ENCODE results near the gene SKAP2.
A peak's percentile ranks its signal among the peaks of the same experiment; 100 is the strongest.

SKAP2 gene

DNA sequence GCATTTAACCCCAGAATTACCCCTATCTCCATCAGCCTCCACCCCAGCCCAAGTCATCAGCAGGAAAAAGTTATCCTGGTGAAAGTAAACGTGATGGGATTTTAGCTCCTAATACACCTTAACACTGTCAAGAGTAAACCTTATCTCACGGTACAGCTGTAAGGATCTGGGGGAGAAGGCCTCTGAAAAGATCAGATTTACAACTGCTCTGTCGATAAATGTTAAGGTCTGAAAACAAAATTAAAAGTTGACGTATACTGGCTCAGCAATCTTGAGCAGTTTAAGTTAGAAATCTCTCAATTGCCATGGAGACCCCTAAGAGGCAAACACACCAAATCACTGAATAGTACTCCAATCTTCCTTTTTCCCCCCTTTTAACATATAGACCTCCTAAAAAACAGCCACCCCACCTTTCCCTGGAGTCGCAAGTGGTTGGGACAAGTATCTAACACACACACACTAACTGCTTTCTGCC is 6.1 kb downstream of the SKAP2 start:
- DNase-seq (ENCODE audit: low read depth): no peak
- H3K4me3 ChIP-seq (ENCODE audit: low read length): no peak overlapping the region
- TF ChIP-seq, protein P1, sequence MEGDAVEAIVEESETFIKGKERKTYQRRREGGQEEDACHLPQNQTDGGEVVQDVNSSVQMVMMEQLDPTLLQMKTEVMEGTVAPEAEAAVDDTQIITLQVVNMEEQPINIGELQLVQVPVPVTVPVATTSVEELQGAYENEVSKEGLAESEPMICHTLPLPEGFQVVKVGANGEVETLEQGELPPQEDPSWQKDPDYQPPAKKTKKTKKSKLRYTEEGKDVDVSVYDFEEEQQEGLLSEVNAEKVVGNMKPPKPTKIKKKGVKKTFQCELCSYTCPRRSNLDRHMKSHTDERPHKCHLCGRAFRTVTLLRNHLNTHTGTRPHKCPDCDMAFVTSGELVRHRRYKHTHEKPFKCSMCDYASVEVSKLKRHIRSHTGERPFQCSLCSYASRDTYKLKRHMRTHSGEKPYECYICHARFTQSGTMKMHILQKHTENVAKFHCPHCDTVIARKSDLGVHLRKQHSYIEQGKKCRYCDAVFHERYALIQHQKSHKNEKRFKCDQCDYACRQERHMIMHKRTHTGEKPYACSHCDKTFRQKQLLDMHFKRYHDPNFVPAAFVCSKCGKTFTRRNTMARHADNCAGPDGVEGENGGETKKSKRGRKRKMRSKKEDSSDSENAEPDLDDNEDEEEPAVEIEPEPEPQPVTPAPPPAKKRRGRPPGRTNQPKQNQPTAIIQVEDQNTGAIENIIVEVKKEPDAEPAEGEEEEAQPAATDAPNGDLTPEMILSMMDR (IDR thresholded peaks at IDR 0.05; ENCODE audit: insufficient read depth, low read depth, low read length, missing control alignments): no peak

DNA sequence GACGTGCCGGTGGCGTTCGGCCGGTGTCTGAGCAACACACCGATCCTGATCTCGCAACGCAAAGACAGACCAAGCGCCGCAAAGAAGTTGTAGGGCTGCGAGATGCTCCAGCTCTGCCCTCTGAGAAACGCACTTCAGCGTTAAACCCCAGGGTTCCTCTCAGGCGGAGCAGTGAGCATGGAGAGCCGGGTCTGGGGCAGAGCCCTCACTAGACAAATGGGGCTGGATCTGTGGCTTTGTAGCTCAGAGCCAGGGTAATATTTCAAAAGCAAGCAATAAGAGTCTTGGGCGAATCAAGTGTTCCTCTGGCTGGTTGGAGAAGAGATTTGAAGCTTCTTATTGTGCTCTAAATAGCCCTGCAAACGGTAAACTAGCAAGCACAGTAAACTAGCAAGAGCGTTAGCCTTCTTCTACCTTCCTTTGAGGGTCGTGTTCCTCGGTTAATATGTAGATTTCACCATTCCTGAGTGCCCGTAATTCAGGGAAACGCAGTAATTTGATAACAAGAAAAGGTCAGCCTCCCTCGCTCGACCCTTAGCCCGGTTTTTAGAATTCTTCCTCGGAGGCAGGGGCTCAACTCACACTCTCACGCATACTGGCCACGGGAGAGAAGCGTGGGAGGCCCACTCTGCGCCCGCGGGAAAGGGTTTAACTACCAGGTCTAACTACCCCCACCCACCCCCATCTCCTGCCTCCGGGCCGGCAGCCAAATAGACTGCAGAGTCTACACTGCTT is 6.7 kb downstream of the SKAP2 start:
- no peak for DNase-seq (ENCODE audit: low read depth)
- no peak overlapping the region for H3K4me3 ChIP-seq (ENCODE audit: low read length)
- TF ChIP-seq, protein P1 (IDR thresholded peaks at IDR 0.05; ENCODE audit: insufficient read depth, low read depth, low read length, missing control alignments): no peak

DNA sequence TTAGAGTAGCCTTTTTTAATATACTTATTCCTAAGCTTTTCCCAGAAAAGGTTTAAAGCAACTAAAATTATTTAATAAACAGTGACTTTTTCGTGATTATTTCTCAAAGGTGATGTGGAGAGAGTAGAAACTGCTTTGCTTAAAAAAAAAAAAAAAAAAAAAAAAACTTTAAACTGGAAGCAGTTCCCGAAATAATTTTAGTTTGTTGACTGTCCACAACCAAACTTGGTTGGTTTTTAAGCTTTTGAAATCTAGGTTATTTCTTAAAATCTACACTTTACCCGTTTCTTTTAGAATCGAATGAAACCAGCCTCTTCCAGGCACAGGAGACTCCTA is 7.3 kb downstream of the SKAP2 start:
- TF ChIP-seq, protein P1 (IDR thresholded peaks at IDR 0.05; ENCODE audit: insufficient read depth, low read depth, low read length, missing control alignments): no peak
- H3K4me3 ChIP-seq (ENCODE audit: low read length): no peak overlapping the region
- DNase-seq (ENCODE audit: low read depth): no peak

DNA sequence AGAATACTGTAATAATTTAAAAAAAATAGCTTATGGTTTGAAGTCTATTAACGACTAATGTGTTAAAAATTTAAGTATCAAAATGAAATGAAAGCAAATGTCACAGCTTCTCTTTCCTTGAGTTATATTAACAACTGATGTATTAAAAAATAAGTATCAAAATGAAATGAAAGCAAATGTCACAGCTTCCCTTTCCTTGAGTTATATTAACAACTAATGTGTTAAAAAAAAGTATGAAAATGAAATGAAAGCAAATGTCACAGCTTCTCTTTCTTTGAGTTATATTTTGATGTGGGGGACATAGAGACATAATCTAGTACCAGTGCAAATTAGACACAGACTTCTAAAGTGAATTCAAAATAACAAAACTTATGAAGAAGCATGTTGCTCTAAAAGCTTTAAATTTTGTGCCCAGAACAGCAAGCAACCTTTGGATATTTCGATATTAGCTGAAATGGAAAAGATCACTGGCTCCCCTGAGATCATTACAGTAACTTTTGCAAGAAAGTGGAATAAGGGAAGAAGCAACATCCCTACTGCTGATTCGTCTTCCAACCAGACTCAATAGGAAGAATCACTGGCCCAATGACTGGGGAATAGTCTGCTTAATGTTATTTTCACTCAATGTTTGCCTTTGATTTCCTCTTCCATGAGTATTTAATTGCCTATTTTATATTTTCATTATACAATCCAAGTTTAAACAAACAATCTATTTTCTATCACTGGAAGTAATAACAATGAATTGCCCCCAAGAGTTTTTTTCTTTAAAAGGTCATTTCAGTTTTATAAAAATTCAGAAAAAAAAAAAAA is 8.0 kb downstream of the SKAP2 start:
- H3K4me3 ChIP-seq (ENCODE audit: low read length): no peak overlapping the region
- TF ChIP-seq, protein P1 (IDR thresholded peaks at IDR 0.05; ENCODE audit: insufficient read depth, low read depth, low read length, missing control alignments): no peak
- DNase-seq (ENCODE audit: low read depth): no peak

DNA sequence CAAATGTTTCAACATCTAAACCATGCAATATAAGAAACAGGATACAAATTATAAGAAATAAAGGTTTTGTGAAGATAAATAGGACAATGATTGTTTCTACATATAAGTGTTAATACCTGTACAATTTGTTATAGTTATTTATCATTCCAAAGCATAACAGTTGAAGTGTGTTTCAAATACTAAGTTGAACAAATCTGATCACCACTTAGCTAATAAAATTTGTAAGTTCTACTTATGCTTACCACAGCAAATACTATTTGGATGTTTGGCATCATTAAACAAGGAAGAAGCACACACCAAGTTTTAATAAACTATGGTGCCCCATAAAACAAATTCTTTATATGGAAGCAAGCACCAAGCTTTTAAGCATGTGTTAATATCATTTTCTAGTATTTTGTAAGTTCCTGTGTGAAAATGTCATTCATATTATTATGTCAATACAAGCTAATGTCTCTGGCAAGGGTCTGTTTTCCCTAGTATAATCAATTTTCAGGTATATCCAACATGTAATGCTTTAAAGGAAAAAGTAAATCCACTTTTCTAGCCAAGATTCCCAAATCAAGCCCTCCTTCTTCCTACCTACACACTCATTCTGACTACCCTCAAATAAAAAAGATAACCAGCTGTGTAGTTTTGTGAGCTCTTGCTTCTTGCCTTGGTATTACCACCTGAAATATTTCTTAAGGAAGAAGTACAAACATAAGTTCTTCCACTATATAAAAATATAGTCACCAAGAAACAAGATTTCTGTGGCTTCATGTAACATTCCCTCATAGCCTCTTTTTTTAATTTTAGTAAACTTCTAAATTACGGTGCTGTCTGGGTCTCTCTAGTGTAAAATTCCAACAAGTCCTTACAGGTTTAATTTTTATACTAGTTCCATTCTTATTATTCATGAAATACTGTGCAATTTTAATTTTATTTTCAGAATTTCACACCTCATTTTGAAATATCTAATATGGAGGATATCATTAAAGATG is 9.2 kb downstream of the SKAP2 start:
- TF ChIP-seq, protein P1 (IDR thresholded peaks at IDR 0.05; ENCODE audit: insufficient read depth, low read depth, low read length, missing control alignments): no peak
- DNase-seq (ENCODE audit: low read depth): no peak
- no peak overlapping the region for H3K4me3 ChIP-seq (ENCODE audit: low read length)

DNA sequence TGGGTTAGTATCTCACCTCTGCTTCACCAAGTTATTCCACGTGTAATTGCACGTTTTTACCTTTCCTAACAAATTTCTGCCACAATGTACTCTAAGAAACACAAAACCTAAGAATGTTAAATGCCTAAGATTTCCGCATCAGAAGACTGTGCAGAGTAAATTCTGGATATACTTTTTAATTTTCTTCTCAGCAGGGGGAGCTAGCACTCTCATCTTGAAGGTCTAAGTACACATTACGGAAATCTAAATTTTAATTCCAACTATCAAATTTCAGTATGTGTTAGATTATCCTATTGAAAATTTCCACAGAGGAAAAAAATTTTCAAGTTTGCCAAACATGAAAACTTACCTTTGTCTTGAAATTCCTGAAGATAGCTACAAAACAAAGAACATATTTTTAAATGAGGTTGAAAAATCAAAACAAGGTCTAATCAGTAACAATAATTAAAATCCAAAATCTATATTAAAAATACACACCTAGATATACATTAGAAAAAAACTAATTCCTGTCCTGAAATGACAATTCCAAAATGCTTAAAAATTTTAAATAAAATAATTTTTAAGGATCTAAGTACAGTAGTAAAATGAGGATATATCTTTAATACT is 10.5 kb downstream of the SKAP2 start:
- TF ChIP-seq, protein P1 (IDR thresholded peaks at IDR 0.05; ENCODE audit: insufficient read depth, low read depth, low read length, missing control alignments): peak; percentile 47
- peak; percentile 64 for DNase-seq (ENCODE audit: low read depth)
- no peak overlapping the region for H3K4me3 ChIP-seq (ENCODE audit: low read length)
